Measurements from ENCODE around the gene SPRING1.

- no peak for TF ChIP-seq ZBTB48 (tag by site-specific recombination; IDR thresholded peaks at IDR 0.05)
- TF ChIP-seq, protein P1, sequence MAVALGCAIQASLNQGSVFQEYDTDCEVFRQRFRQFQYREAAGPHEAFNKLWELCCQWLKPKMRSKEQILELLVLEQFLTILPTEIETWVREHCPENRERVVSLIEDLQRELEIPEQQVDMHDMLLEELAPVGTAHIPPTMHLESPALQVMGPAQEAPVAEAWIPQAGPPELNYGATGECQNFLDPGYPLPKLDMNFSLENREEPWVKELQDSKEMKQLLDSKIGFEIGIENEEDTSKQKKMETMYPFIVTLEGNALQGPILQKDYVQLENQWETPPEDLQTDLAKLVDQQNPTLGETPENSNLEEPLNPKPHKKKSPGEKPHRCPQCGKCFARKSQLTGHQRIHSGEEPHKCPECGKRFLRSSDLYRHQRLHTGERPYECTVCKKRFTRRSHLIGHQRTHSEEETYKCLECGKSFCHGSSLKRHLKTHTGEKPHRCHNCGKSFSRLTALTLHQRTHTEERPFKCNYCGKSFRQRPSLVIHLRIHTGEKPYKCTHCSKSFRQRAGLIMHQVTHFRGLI (tag by site-specific recombination; IDR thresholded peaks at IDR 0.05) = no peak
- TF ChIP-seq, protein P2, sequence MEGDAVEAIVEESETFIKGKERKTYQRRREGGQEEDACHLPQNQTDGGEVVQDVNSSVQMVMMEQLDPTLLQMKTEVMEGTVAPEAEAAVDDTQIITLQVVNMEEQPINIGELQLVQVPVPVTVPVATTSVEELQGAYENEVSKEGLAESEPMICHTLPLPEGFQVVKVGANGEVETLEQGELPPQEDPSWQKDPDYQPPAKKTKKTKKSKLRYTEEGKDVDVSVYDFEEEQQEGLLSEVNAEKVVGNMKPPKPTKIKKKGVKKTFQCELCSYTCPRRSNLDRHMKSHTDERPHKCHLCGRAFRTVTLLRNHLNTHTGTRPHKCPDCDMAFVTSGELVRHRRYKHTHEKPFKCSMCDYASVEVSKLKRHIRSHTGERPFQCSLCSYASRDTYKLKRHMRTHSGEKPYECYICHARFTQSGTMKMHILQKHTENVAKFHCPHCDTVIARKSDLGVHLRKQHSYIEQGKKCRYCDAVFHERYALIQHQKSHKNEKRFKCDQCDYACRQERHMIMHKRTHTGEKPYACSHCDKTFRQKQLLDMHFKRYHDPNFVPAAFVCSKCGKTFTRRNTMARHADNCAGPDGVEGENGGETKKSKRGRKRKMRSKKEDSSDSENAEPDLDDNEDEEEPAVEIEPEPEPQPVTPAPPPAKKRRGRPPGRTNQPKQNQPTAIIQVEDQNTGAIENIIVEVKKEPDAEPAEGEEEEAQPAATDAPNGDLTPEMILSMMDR (tag by site-specific recombination; IDR thresholded peaks at IDR 0.05) = peak; percentile 27; the same call in 1 of the 2 replicates
- TF ChIP-seq KLF9 (tag by site-specific recombination; IDR thresholded peaks at IDR 0.05; ENCODE audit: low read depth) = no peak
- no peak for TF ChIP-seq ZNF146 (tag by site-specific recombination; IDR thresholded peaks at IDR 0.05)
- TF ChIP-seq ZXDB (tag by site-specific recombination; IDR thresholded peaks at IDR 0.05) = no peak
- TF ChIP-seq ZSCAN30 (tag by site-specific recombination; IDR thresholded peaks at IDR 0.05) = no peak
- TF ChIP-seq ZNF274 (IDR thresholded peaks at IDR 0.05; ENCODE audit: low read length) = no peak
- no peak for TF ChIP-seq ZNF274 (tag by site-specific recombination; IDR thresholded peaks at IDR 0.05; ENCODE audit: borderline replicate concordance)
- TF ChIP-seq, protein P3, sequence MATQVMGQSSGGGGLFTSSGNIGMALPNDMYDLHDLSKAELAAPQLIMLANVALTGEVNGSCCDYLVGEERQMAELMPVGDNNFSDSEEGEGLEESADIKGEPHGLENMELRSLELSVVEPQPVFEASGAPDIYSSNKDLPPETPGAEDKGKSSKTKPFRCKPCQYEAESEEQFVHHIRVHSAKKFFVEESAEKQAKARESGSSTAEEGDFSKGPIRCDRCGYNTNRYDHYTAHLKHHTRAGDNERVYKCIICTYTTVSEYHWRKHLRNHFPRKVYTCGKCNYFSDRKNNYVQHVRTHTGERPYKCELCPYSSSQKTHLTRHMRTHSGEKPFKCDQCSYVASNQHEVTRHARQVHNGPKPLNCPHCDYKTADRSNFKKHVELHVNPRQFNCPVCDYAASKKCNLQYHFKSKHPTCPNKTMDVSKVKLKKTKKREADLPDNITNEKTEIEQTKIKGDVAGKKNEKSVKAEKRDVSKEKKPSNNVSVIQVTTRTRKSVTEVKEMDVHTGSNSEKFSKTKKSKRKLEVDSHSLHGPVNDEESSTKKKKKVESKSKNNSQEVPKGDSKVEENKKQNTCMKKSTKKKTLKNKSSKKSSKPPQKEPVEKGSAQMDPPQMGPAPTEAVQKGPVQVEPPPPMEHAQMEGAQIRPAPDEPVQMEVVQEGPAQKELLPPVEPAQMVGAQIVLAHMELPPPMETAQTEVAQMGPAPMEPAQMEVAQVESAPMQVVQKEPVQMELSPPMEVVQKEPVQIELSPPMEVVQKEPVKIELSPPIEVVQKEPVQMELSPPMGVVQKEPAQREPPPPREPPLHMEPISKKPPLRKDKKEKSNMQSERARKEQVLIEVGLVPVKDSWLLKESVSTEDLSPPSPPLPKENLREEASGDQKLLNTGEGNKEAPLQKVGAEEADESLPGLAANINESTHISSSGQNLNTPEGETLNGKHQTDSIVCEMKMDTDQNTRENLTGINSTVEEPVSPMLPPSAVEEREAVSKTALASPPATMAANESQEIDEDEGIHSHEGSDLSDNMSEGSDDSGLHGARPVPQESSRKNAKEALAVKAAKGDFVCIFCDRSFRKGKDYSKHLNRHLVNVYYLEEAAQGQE (tag by site-specific recombination; IDR thresholded peaks at IDR 0.05) = no peak
These were observed 40.6 kb downstream of the SPRING1 start for GRCh38 chr12:116697305-116697704.
